IMR-90 (cell line): ENCODE results near the gene MMD2. TPM values are rescaled to one million over a fixed set of nuclear protein-coding genes. Genes with fewer than 3 reads are reported as not detected.

ENCODE experiments used
- ATAC-seq: fragments of 200-7000 bp; cut with Tn5 transposase; 2 replicates; pipeline ENCODE4 v1.9.1; 2020; ENCODE audit warnings: low read depth, mild to moderate bottlenecking, moderate library complexity
- BruUV-seq: library from RNA; stranded (reverse); fragments of 400-500 nt; replicated peaks from 2 replicates; lab custom pipeline; 2021; lab: Mats Ljungman, UMichigan
- CTCF ChIA-PET: fragments of 300-600 bp; formaldehyde crosslinking; extraction: SDS; loops from one replicate; lab custom pipeline; 2021; ENCODE audit warnings: antibody characterized with exemption; lab: Yijun Ruan, JAX
- POLR2A ChIA-PET: fragments of 300-600 bp; sonication (Branson Sonifier 250); formaldehyde crosslinking; loops from one replicate; lab custom pipeline; 2022; ENCODE audit warnings: antibody characterized with exemption; ENCODE audit not compliant: unreplicated experiment; lab: Charles Lee
- DNase-seq: peaks from one replicate; pipeline ENCODE4 v3.0.0; 2013
- H2AFZ ChIP-seq: replicated peaks from 2 replicates; pipeline ENCODE3; 2013; ENCODE audit warnings: low read length, mild to moderate bottlenecking; ENCODE audit not compliant: poor library complexity
- H2AK5ac ChIP-seq: 2 replicates; pipeline ENCODE4 v1.6.1; 2013; ENCODE audit warnings: low read depth, low read length, inconsistent platforms
- H2AK9ac ChIP-seq: replicated peaks from 2 replicates; pipeline ENCODE3; 2013; ENCODE audit warnings: mild to moderate bottlenecking, low read depth, low read length, moderate library complexity; ENCODE audit not compliant: poor library complexity
- H2BK120ac ChIP-seq: 2 replicates; pipeline ENCODE4 v1.6.1; 2013; ENCODE audit warnings: low read depth, low read length, inconsistent platforms
- H2BK15ac ChIP-seq: 3 replicates; pipeline ENCODE4 v1.6.1; 2013; ENCODE audit warnings: low read depth, low read length, inconsistent platforms
- H2BK20ac ChIP-seq: 2 replicates; pipeline ENCODE4 v1.6.1; 2013; ENCODE audit warnings: low read depth, mild to moderate bottlenecking, inconsistent platforms, low read length, moderate library complexity
- H2BK5ac ChIP-seq: 2 replicates; pipeline ENCODE4 v1.6.1; 2013; ENCODE audit warnings: mild to moderate bottlenecking, low read depth, low read length, inconsistent platforms; ENCODE audit not compliant: poor library complexity, severe bottlenecking
- H3K14ac ChIP-seq: replicated peaks from 2 replicates; pipeline ENCODE4 v1.6.1; 2013; ENCODE audit warnings: low read depth, low read length, inconsistent platforms
- H3K18ac ChIP-seq: 2 replicates; pipeline ENCODE4 v1.6.1; 2013; ENCODE audit warnings: low read depth, low read length, control low read depth
- H3K23ac ChIP-seq: 2 replicates; pipeline ENCODE4 v1.6.1; 2013; ENCODE audit warnings: low read depth, low read length, inconsistent platforms
- H3K27ac ChIP-seq: 2 replicates; pipeline ENCODE4 v1.5.1; 2013; ENCODE audit warnings: mild to moderate bottlenecking, control low read depth, low read length; ENCODE audit not compliant: insufficient read depth
- H3K27me3 ChIP-seq: 2 replicates; pipeline ENCODE4 v1.6.1; 2013; ENCODE audit warnings: low read length; ENCODE audit not compliant: control insufficient read depth, insufficient read depth
- H3K36me3 ChIP-seq: 2 replicates; pipeline ENCODE4 v1.6.1; 2013; ENCODE audit warnings: low read length, mixed read lengths; ENCODE audit not compliant: control insufficient read depth, insufficient read depth
- H3K4ac ChIP-seq: 2 replicates; pipeline ENCODE4 v1.6.1; 2013; ENCODE audit warnings: low read depth, low read length, inconsistent platforms
- H3K4me1 ChIP-seq: 2 replicates; pipeline ENCODE4 v1.6.1; 2013; ENCODE audit warnings: low read length, mixed read lengths; ENCODE audit not compliant: control insufficient read depth, insufficient read depth
- H3K4me2 ChIP-seq: 2 replicates; pipeline ENCODE4 v1.6.1; 2013; ENCODE audit warnings: low read depth, mild to moderate bottlenecking, control low read depth, low read length, moderate library complexity
- H3K4me3 ChIP-seq: 2 replicates; pipeline ENCODE4 v1.5.1; 2013; ENCODE audit warnings: low read depth, mild to moderate bottlenecking, control low read depth, low read length, moderate library complexity; ENCODE audit not compliant: insufficient read depth
- H3K56ac ChIP-seq: 2 replicates; pipeline ENCODE4 v1.6.1; 2013; ENCODE audit warnings: low read length, inconsistent platforms; ENCODE audit not compliant: insufficient read depth; ENCODE audit errors: extremely low read depth
- H3K79me1 ChIP-seq, 2 experiments: 2 replicates each; pipeline ENCODE4 v1.6.1; 2013; ENCODE audit warnings: low read length in 2 of 2, inconsistent platforms in 1 of 2, low read depth in 1 of 2
- H3K9ac ChIP-seq: 2 replicates; pipeline ENCODE4 v1.6.1; 2013; ENCODE audit warnings: low read depth, low read length, control low read depth
- H3K9me1 ChIP-seq: 2 replicates; pipeline ENCODE4 v1.6.1; 2013; ENCODE audit warnings: low read length, inconsistent platforms; ENCODE audit not compliant: insufficient read depth
- H3K9me3 ChIP-seq: 2 replicates; pipeline ENCODE4 v1.6.1; 2013; ENCODE audit warnings: low read length; ENCODE audit not compliant: control insufficient read depth, insufficient read depth
- H4K20me1 ChIP-seq: 2 replicates; pipeline ENCODE4 v1.6.1; 2013; ENCODE audit warnings: low read length, inconsistent platforms; ENCODE audit not compliant: insufficient read depth
- H4K5ac ChIP-seq: 2 replicates; pipeline ENCODE4 v1.6.1; 2013; ENCODE audit warnings: mild to moderate bottlenecking, low read depth, low read length, control low read depth
- H4K8ac ChIP-seq, 2 experiments: 2 replicates each; pipeline ENCODE4 v1.6.1; 2013; ENCODE audit warnings: low read depth in 2 of 2, low read length in 2 of 2, control low read depth in 1 of 2, inconsistent platforms in 1 of 2
- H4K91ac ChIP-seq: 2 replicates; pipeline ENCODE4 v1.6.1; 2013; ENCODE audit warnings: low read depth, low read length, inconsistent platforms; ENCODE audit not compliant: insufficient read depth
- FOS ChIP-seq: fragments of 150-350 bp; IDR thresholded peaks from 2 replicates; pipeline ENCODE4 v1.6.1; 2016; ENCODE audit warnings: low read depth, low read length
- WGBS, 2 experiments: methylation state at CpG; one replicate each; pipeline versions ENCODE4 v1.1.5 to v1.1.7; 2013; ENCODE audit warnings: missing lambda C conversion rate in 2 of 2; ENCODE audit not compliant: insufficient read length in 1 of 2; ENCODE audit errors: extremely low coverage in 2 of 2; 5-methylcytosine and 5-hydroxymethylcytosine counted together
- dilution Hi-C: fragments of 300-500 bp; cut with HindIII; formaldehyde crosslinking; loops from one replicate; pipeline ENCODE4 v1.14.3; 2018; ENCODE audit warnings: low sequenced_read_pairs; ENCODE audit not compliant: unreplicated experiment
- in situ Hi-C: fragments of 300-500 bp; cut with MboI; formaldehyde crosslinking; loops from 3 replicates; pipeline ENCODE4 v1.14.3; 2019; ENCODE audit warnings: low sequenced_read_pairs, inconsistent platforms, mixed read lengths
- intact Hi-C: fragments of 100-400 bp; cut with micrococcal nuclease; formaldehyde crosslinking; loops from 2 replicates; pipeline ENCODE4 v1.10.0; 2022
- polyA plus RNA-seq, 3 experiments: library from polyadenylated mRNA; depleted of rRNA; stranded (reverse); fragments of >200 nt; gene quantifications; 2 replicates each; pipeline ENCODE4 v1.2.3, GENCODE V29; 2012; ENCODE audit warnings: low replicate concordance in 1 of 3
- total RNA-seq: library from RNA; depleted of rRNA; stranded (reverse); fragments of >200 nt; gene quantifications from 2 replicates; pipeline ENCODE4 v1.2.3, GENCODE V29; 2012

Gene MMD2
- total and polyA plus RNA-seq, 2 of the 4 experiments (the other 2 are of a cell fraction), result not detected

GRCh38 chr7:4861227-4861626 is 97.8 kb downstream of the MMD2 start:
- H3K14ac ChIP-seq, result no peak overlapping the region
- no peaks in the 10 kb centered on the region for H3K4me1 ChIP-seq
- no peak for TF ChIP-seq FOS
- H3K4me3 ChIP-seq, result no peak overlapping the region
- H3K9ac ChIP-seq, result no peak overlapping the region
- intact Hi-C loops (no loop called here), in situ Hi-C loops (no loop called here), dilution Hi-C loops (no loop called here)
- WGBS, 2 experiments, result no CpG with 5 or more reads among the region's 11 CpGs
- no TSS peak for BruUV-seq
- no peaks in the 10 kb centered on the region for H3K9me1 ChIP-seq
- ChIA-PET CTCF (no interaction called here), POLR2A (no interaction called here)
- no peak overlapping the region for H3K18ac ChIP-seq
- no peak for DNase-seq
- ATAC-seq, result no peak
- H4K20me1 ChIP-seq, result no peaks in the 10 kb centered on the region
- no peak overlapping the region for H4K8ac ChIP-seq
- H3K27me3 ChIP-seq, result peaks cover 7% of the 10 kb centered on the region
- H2BK120ac ChIP-seq, result no peak overlapping the region
- H3K79me1 ChIP-seq, result no peaks in the 10 kb centered on the region
- no peak overlapping the region for H2BK15ac ChIP-seq
- no peak overlapping the region for H2AK5ac ChIP-seq
- no peak overlapping the region for H2BK5ac ChIP-seq
- no peak overlapping the region for H3K4ac ChIP-seq
- no peak overlapping the region for H2BK20ac ChIP-seq
- H4K91ac ChIP-seq, result no peak overlapping the region
- H3K56ac ChIP-seq, result no peak overlapping the region
- H3K27ac ChIP-seq, result no peak overlapping the region
- no peak overlapping the region for H2AFZ ChIP-seq
- H3K9me3 ChIP-seq, result peaks cover 4% of the 10 kb centered on the region; the same call in 1 of the 2 replicates
- H3K23ac ChIP-seq, result no peak overlapping the region
- H3K36me3 ChIP-seq, result no peaks in the 10 kb centered on the region
- H3K4me2 ChIP-seq, result no peak overlapping the region
- no peak overlapping the region for H2AK9ac ChIP-seq
- no peak overlapping the region for H4K5ac ChIP-seq
